HG03097 (cell line): Measurements from ENCODE around the gene RPS6KA2.

Experiments used
- ATAC-seq: cut with Tn5 transposase; IDR thresholded peaks from one replicate; pipeline ENCODE4 v1.9.1; 2021; ENCODE audit not compliant: unreplicated experiment, low FRiP score

RPS6KA2 gene

GRCh38 chr6:166460473-166461437 is 166.3 kb downstream of the RPS6KA2 start:
- ATAC-seq, result no peak

- no peak for ATAC-seq
Measured at GRCh38 chr6:166459906-166460305, 167.1 kb downstream of the RPS6KA2 start.

GRCh38 chr6:166459272-166459671 is 167.8 kb downstream of the RPS6KA2 start:
- ATAC-seq, result no peak

GRCh38 chr6:166456395-166457156 is 170.5 kb downstream of the RPS6KA2 start:
- ATAC-seq, result peak; percentile 61

- ATAC-seq, result no peak
Measured at GRCh38 chr6:166454692-166455515, 172.1 kb downstream of the RPS6KA2 start.

- no peak for ATAC-seq
Measured at GRCh38 chr6:166453651-166454050, 173.4 kb downstream of the RPS6KA2 start.

- no peak for ATAC-seq
Measured at GRCh38 chr6:166450167-166450873, 176.7 kb downstream of the RPS6KA2 start.

GRCh38 chr6:166449641-166450040 is 177.4 kb downstream of the RPS6KA2 start:
- no peak for ATAC-seq

- ATAC-seq, result no peak
Measured at GRCh38 chr6:166449036-166449435, 178.0 kb downstream of the RPS6KA2 start.

- ATAC-seq, result no peak
Measured at GRCh38 chr6:166448432-166448831, 178.6 kb downstream of the RPS6KA2 start.

GRCh38 chr6:166446567-166447065 is 180.4 kb downstream of the RPS6KA2 start:
- no peak for ATAC-seq

- ATAC-seq, result no peak
Measured at GRCh38 chr6:166446146-166446545, 180.9 kb downstream of the RPS6KA2 start.

GRCh38 chr6:166444446-166444845 is 182.6 kb downstream of the RPS6KA2 start:
- ATAC-seq, result no peak

GRCh38 chr6:166443166-166443565 is 183.9 kb downstream of the RPS6KA2 start:
- no peak for ATAC-seq

GRCh38 chr6:166442131-166442685 is 184.8 kb downstream of the RPS6KA2 start:
- no peak for ATAC-seq

- ATAC-seq, result no peak
Measured at GRCh38 chr6:166441325-166442078, 185.5 kb downstream of the RPS6KA2 start.

- ATAC-seq, result no peak
Measured at GRCh38 chr6:166440729-166441128, 186.3 kb downstream of the RPS6KA2 start.

- ATAC-seq, result no peak
Measured at GRCh38 chr6:166440106-166440505, 186.9 kb downstream of the RPS6KA2 start.
